Tibial nerve (tissue), 3 donors: ENCODE data around the gene LARP4.

Experiments used
- POLR2A ChIP-seq, 2 donors: fragments of 450-650 bp; IDR thresholded peaks; one replicate each; pipeline ENCODE4 v1.6.1; 2017; ENCODE audit warnings: antibody characterized with exemption in 2 of 2, mild to moderate bottlenecking in 2 of 2, moderate library complexity in 2 of 2
- TF ChIP-seq, protein P1 (sequence below), 5 experiments: fragments of 200-600 bp in 3 of 5; fragments of 450-650 bp in 2 of 5; sonication (generic) in 3 of 5; IDR thresholded peaks; one replicate each; pipeline ENCODE4 v1.5.1; 2016 to 2019; ENCODE audit warnings: antibody characterized with exemption in 5 of 5, mild to moderate bottlenecking in 3 of 5, moderate library complexity in 2 of 5

DNA sequence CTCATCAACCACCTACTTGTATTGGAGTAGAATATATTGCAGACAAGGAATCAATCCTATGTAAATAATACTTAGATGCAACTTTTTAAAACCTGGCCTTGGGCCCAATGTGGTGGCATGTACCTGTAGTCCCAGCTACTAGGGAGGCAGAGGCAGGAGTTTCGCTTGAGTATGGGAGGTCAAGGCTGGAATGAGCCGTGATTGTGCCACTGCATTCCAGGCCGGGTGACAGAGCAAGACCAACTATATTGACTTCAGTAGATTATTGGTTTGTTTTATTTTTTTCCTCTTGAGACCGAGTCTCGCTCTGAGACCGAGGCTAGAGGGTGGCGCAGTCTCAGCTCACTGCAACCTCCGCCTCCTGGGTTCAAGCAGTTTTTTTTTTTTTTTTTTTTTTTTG is 3.6 kb downstream of the LARP4 start:
- TF ChIP-seq, protein P1, sequence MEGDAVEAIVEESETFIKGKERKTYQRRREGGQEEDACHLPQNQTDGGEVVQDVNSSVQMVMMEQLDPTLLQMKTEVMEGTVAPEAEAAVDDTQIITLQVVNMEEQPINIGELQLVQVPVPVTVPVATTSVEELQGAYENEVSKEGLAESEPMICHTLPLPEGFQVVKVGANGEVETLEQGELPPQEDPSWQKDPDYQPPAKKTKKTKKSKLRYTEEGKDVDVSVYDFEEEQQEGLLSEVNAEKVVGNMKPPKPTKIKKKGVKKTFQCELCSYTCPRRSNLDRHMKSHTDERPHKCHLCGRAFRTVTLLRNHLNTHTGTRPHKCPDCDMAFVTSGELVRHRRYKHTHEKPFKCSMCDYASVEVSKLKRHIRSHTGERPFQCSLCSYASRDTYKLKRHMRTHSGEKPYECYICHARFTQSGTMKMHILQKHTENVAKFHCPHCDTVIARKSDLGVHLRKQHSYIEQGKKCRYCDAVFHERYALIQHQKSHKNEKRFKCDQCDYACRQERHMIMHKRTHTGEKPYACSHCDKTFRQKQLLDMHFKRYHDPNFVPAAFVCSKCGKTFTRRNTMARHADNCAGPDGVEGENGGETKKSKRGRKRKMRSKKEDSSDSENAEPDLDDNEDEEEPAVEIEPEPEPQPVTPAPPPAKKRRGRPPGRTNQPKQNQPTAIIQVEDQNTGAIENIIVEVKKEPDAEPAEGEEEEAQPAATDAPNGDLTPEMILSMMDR (IDR thresholded peaks at IDR 0.05), result no peak
- TF ChIP-seq POLR2A (IDR thresholded peaks at IDR 0.05), result no peak
